ENCODE results near the gene SHTN1. TPM values are rescaled to one million over a fixed set of nuclear protein-coding genes. Genes with fewer than 3 reads are reported as not detected.

Gene SHTN1
- total and polyA plus RNA-seq, 10 of the 15 experiments (the other 5 are each of a cell fraction or from before 2014, with no cell fraction given) = 0.79 to 4.0 (median 2.0) TPM

GRCh38 chr10:116891208-116891607 is 113.8 kb downstream of the SHTN1 start:
- no peak for DNase-seq (ENCODE audit: low read depth, low spot score)
- ChIA-PET POLR2A (no interaction called here), CTCF (interaction anchor here (1.2 to 1.9 kb wide), 3 partner anchors 9 to 284 kb away, joined by 4 to 7 read pairs (median 5); no protein-coding TSS in a partner anchor), RAD21 (ENCODE audit: unreplicated experiment) (no interaction called here), SMC1A (ENCODE audit: uncharacterized antibody, unreplicated experiment) (interaction anchor here (0.9 to 1.3 kb wide), 2 partner anchors 12 to 20 kb away, joined by 3 read pairs; no protein-coding TSS in a partner anchor)
- Histone ChIP-seq H3K36me3 (ENCODE audit: control insufficient read depth in 2 of 2, insufficient read depth in 2 of 2, low read length in 1 of 2) (no peaks in the 10 kb centered on the region), H3K4me1 (ENCODE audit: control insufficient read depth, insufficient read depth, low read length) (no peaks in the 10 kb centered on the region), H4K20me1 (ENCODE audit: control insufficient read depth, insufficient read depth) (no peaks in the 10 kb centered on the region), H3K4me3 (no peak overlapping the region), H2AFZ (ENCODE audit: control insufficient read depth, low read depth, low read length) (no peak overlapping the region), H3K27ac (ENCODE audit: control insufficient read depth, insufficient read depth) (no peak overlapping the region), H3K4me2 (ENCODE audit: control insufficient read depth, insufficient read depth) (no peak overlapping the region), H3K79me2 (ENCODE audit: control insufficient read depth, insufficient read depth, low read length) (no peaks in the 10 kb centered on the region), H3K9ac (ENCODE audit: control insufficient read depth, insufficient read depth, low read length) (no peak overlapping the region), H3K9me3 (replicated peaks; ENCODE audit: control insufficient read depth, insufficient read depth, low read length) (no peaks in the 10 kb centered on the region), H3K27me3 (replicated peaks in 1 of 2; ENCODE audit: control insufficient read depth in 2 of 2, insufficient read depth in 2 of 2, low read length in 1 of 2) (peaks cover 0 to 6% of the 10 kb centered on the region in 2 experiments; a peak in 2 of 4 replicates)
- TF ChIP-seq ZNF384 (IDR thresholded peaks at IDR 0.05; ENCODE audit: borderline replicate concordance, low read depth, low read length) (no peak), HSF1 (IDR thresholded peaks at IDR 0.05; ENCODE audit: low read depth, low read length) (no peak), HDAC6 (IDR thresholded peaks at IDR 0.05; ENCODE audit: unreplicated experiment) (no peak), GATAD2B (conservative IDR thresholded peaks at IDR 0.05; ENCODE audit: low read depth) (no peak), NR2F1 (conservative IDR thresholded peaks at IDR 0.05) (no peak), NBN (IDR thresholded peaks at IDR 0.05) (no peak), TBL1XR1 (IDR thresholded peaks at IDR 0.05; ENCODE audit: low read depth, low read length) (no peak), TCF3 (IDR thresholded peaks at IDR 0.05; ENCODE audit: borderline replicate concordance, insufficient read depth, low read depth, low read length) (no peak), ZNF24 (IDR thresholded peaks at IDR 0.05) (no peak), CHD2 (IDR thresholded peaks at IDR 0.05; ENCODE audit: borderline replicate concordance, low read depth, low read length) (no peak), ZBTB4 (CRISPR knock-in tag; IDR thresholded peaks at IDR 0.05) (no peak), IKZF2 (IDR thresholded peaks at IDR 0.05) (no peak), SREBF2 (IDR thresholded peaks at IDR 0.05; ENCODE audit: low read length) (no peak), NR2C2 (IDR thresholded peaks at IDR 0.05; ENCODE audit: borderline replicate concordance, control insufficient read depth, insufficient read length, low read depth) (no peak), NFXL1 (IDR thresholded peaks at IDR 0.05; ENCODE audit: borderline replicate concordance) (no peak)
- no peak for ATAC-seq
- intact Hi-C loops (cut with micrococcal nuclease; ENCODE audit: unreplicated experiment) (no loop called here), in situ Hi-C loops (cut with MboI) (no loop called here)
- no peak for FAIRE-seq
- WGBS (ENCODE audit: insufficient coverage, insufficient replicate concordance, low lambda C conversion rate, missing lambda C conversion rate) = 7% methylated on average over 7 of the region's 7 CpGs
- no TSS peak for BruUV-seq (replicated peaks)

Measured in GM12878 (cell line).